ENCODE data around the gene ATOH7.
"Not testable (repeated sequence)": the region's sequence is repeated elsewhere in the genome, so short reads cannot be mapped to it uniquely, and the experiment has no call there.

ATOH7 gene

GRCh38 chr10:68231817-68232251 is at the start of gene ATOH7:
Gene ATOH7 (minus strand): TSS chr10:68232113. CDS start chr10:68231677, 436 bp downstream.
- no peak for DNase-seq

GRCh38 chr10:68280758-68281157 is 48.8 kb upstream of the ATOH7 start:
- no peak for DNase-seq

GRCh38 chr10:68278906-68279753 is 47.2 kb upstream of the ATOH7 start:
- not testable (repeated sequence) for DNase-seq

- not testable (repeated sequence) for DNase-seq
Measured at GRCh38 chr10:68277814-68278213, 45.9 kb upstream of the ATOH7 start.

- DNase-seq = no peak
Measured at GRCh38 chr10:68276224-68276623, 44.3 kb upstream of the ATOH7 start.

GRCh38 chr10:68275600-68276126 is 43.8 kb upstream of the ATOH7 start:
- DNase-seq = no peak

GRCh38 chr10:68272833-68273232 is 40.9 kb upstream of the ATOH7 start:
- DNase-seq = no peak

GRCh38 chr10:68271196-68271882 is 39.4 kb upstream of the ATOH7 start:
- DNase-seq = no peak

GRCh38 chr10:68269562-68270290 is 37.8 kb upstream of the ATOH7 start:
- DNase-seq = no peak

- no peak for DNase-seq
Measured at GRCh38 chr10:68261132-68261856, 29.4 kb upstream of the ATOH7 start.

- no peak for DNase-seq
Measured at GRCh38 chr10:68253346-68253745, 21.4 kb upstream of the ATOH7 start.

GRCh38 chr10:68251625-68252495 is 19.9 kb upstream of the ATOH7 start:
- peak in 1 of 2 experiments; percentile 8 for DNase-seq

- peak in 1 of 2 experiments; percentile 36 for DNase-seq
Measured at GRCh38 chr10:68251151-68251550, 19.2 kb upstream of the ATOH7 start.

- no peak for DNase-seq
Measured at GRCh38 chr10:68249297-68249696, 17.4 kb upstream of the ATOH7 start.

GRCh38 chr10:68247931-68248330 is 16.0 kb upstream of the ATOH7 start:
- peak in 1 of 2 experiments; percentile 26 for DNase-seq

- DNase-seq = not testable (repeated sequence)
Measured at GRCh38 chr10:68246397-68246796, 14.5 kb upstream of the ATOH7 start.

- DNase-seq = no peak
Measured at GRCh38 chr10:68242051-68242450, 10.1 kb upstream of the ATOH7 start.

- no peak for DNase-seq
Measured at GRCh38 chr10:68239596-68240150, 7.8 kb upstream of the ATOH7 start.

GRCh38 chr10:68239069-68239468 is 7.2 kb upstream of the ATOH7 start:
- no peak for DNase-seq

- no peak for DNase-seq
Measured at GRCh38 chr10:68238371-68238770, 6.5 kb upstream of the ATOH7 start.

GRCh38 chr10:68237173-68237572 is 5.3 kb upstream of the ATOH7 start:
- DNase-seq = no peak

Measured in NCI-H526 (cell line).